ENCODE results near the gene OR2A14. TPM values are rescaled to one million over a fixed set of nuclear protein-coding genes. Genes with fewer than 3 reads are reported as not detected.
"Not testable (repeated sequence)": the region's sequence is repeated elsewhere in the genome, so short reads cannot be mapped to it uniquely, and the experiment has no call there.

The OR2A14 gene
- total RNA-seq, 1 donor from 2014 or later = not detected

DNA sequence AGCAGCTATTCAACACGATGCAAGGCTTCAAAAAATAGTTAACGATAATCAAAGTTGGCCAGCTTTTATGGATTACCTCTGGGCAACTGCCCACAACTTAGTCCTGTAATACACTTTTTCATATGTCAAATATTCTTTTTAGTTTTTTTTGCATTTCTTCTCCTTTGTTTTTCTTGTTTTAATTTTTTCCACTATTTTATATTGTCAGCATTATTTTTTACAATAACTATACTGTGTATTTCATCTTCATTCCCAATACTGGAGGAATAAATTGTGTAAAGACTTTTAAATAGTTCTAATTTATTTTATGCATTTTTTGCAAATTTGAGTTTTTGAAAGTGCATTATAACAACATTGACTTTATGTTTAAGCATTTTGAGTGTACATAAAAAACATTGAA is 41.8 kb downstream of the OR2A14 start:
- DNase-seq = no peak

DNA sequence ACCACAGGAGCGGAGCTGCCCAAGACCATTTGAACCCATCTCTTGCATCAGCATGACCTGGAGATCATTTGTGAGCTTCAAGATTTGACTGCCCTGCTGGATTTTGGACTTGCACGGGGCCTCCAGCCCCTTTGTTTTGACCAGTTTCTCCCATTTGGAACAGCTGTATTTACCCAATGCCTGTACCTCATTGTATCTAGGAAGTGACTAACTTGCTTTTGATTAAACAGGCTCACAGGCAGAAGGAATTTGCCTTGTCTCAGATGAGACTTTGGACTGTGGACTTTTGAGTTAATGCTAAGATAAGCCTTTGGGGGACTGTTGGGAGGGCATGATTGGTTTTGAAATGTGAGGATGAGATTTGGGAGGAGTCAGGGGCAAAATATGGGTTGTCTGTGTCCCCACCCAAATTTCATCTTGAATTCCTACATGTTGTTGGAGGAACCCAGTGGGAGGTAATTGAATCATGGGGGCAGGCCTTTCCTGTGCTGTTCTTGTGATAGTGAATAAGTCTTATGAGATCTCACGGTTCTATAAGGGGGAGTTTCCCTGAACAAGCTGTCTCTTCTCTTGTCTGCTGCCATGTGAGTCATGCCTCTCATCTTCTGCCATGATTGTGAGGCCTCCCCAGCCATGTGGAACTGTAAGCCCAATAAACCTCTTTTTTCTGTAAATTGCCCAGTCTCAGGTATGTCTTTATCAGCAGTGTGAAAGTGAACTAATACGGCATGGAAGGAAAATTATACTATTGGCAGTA is 48.8 kb downstream of the OR2A14 start:
- DNase-seq = not testable (repeated sequence)

DNA sequence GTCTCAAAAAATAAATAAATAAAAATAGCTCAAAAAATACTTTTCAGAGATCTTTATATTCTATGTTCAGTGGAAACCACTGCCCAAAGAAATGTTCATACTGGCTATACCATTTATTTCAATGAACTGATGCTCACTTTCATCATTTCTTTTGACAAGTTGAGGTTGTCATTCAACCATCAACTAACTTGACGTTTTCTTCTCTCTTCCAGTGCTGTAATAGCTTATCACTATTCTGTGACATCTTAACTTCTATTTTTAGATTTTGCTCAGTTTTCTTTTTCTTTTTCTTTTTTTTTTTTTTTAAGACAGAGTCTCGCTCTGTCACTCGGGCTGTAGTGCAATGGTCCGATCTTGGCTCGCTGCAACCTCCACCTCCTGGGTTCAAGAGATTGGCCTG is 51.6 kb downstream of the OR2A14 start:
- DNase-seq = no peak

DNA sequence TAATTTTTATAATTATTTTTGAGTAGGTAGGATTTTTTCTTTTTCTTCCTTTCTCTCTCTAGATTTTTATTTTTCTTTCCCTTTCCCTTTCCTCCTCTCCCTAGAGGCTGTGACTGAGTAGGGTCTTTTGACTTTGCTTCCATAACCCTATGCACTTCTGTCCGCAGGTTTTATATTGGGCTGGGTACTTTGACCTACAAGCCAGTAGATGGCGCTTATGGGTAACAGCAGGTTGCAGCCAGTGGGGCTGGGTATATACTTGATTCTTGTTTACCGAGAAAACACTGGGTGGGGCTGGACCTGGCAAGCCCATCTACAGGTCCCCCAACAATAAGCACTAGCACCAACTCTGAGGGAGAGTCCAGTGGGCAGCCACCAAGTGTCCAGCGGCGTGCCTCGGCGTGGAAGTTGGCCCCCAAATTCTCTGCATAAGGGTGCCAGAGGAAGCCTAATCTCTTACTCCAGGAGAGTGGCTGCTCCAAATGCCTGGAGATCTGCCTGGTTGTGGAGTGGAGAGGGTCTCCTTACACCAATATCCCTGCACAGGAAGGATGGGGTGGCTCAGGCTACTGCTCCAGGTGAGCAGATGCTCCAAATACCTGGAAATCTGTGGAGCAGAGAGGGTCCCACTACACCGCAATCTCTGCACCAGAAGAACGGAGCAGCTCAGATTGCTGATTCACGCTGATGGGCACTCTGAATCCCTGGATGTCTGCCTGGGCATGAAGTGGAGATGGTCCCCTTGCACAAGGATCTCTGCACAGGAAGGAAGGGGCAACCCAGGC is 55.6 kb downstream of the OR2A14 start:
- peak; percentile 40 for DNase-seq

DNA sequence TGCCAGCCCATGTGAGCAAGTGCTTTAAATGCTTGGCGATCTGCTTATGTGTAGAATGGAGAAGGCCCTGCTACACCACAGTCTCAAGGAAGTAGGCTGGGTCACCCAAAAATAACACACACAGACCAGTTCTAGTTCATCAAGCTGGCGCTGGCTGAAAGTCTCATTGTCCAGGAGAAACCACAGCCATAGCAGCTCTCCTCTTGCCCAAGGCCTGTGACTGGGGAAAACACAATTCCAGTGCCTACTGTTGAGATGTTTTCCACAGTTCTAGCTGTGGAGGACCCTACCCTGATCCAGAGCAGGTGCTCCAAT is 56.1 kb downstream of the OR2A14 start:
- not testable (repeated sequence) for DNase-seq

Other genes starting within 250 kb of the OR2A14 start
- gene TCAF1, start 221.0 kb upstream of the OR2A14 start, total RNA-seq = 59.4 and 75.6 TPM in 2 replicates
- gene OR2F2, start 187.9 kb upstream of the OR2A14 start, total RNA-seq = not detected in 2 replicates
- not detected in 2 replicates for gene OR2F1, start 168.3 kb upstream of the OR2A14 start, total RNA-seq
- not detected in 2 replicates for gene OR6B1, start 122.9 kb upstream of the OR2A14 start, total RNA-seq
- gene OR2A5, start 74.2 kb upstream of the OR2A14 start, total RNA-seq = not detected in 2 replicates
- gene OR2A25, start 53.4 kb upstream of the OR2A14 start, total RNA-seq = not detected in 2 replicates
- not detected in 2 replicates for gene OR2A12, start 36.9 kb upstream of the OR2A14 start, total RNA-seq
- not detected in 2 replicates for gene OR2A2, start 13.6 kb upstream of the OR2A14 start, total RNA-seq
- 0.17 TPM in 1 of 2 replicates, not detected in the other for gene CTAGE4, start 60.3 kb downstream of the OR2A14 start, total RNA-seq
- gene ARHGEF35, start 72.7 kb downstream of the OR2A14 start, total RNA-seq = under 0.01 and 0.23 TPM in 2 replicates
- not detected in 2 replicates for gene OR2A42, start 116.4 kb downstream of the OR2A14 start, total RNA-seq
- gene OR2A7, start 141.6 kb downstream of the OR2A14 start, total RNA-seq = 0.05 TPM in 1 of 2 replicates, not detected in the other
- 0.14 TPM in 1 of 2 replicates, not detected in the other for gene CTAGE8, start 146.1 kb downstream of the OR2A14 start, total RNA-seq
- gene OR2A1, start 189.2 kb downstream of the OR2A14 start, total RNA-seq = not detected in 2 replicates
- 0.17 and 0.28 TPM in 2 replicates for gene ARHGEF5, start 232.2 kb downstream of the OR2A14 start, total RNA-seq